ENCODE measurements around the gene AGBL1.

AGBL1 gene

DNA sequence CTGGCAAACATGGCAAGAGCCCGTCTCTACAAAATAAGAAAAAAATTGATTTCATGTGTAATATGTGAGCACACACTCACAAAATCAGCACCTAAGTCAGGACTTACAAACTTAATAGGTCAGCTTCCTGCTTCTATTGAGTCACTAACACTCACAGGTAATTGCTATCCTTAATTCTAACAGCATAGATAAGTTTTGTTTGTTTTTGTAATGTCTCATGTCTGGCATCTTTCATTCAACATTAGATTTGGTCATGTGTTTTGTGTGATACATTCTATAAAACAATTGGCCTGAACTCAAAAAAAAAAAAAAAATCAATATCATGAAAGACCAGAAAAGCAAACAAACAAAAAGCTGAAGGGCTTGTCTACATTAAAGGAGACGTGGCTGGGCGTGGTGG lies 564.7 kb downstream of the AGBL1 start:
- TF ChIP-seq, protein P1, sequence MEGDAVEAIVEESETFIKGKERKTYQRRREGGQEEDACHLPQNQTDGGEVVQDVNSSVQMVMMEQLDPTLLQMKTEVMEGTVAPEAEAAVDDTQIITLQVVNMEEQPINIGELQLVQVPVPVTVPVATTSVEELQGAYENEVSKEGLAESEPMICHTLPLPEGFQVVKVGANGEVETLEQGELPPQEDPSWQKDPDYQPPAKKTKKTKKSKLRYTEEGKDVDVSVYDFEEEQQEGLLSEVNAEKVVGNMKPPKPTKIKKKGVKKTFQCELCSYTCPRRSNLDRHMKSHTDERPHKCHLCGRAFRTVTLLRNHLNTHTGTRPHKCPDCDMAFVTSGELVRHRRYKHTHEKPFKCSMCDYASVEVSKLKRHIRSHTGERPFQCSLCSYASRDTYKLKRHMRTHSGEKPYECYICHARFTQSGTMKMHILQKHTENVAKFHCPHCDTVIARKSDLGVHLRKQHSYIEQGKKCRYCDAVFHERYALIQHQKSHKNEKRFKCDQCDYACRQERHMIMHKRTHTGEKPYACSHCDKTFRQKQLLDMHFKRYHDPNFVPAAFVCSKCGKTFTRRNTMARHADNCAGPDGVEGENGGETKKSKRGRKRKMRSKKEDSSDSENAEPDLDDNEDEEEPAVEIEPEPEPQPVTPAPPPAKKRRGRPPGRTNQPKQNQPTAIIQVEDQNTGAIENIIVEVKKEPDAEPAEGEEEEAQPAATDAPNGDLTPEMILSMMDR (conservative IDR thresholded peaks at IDR 0.05; ENCODE audit: control insufficient read depth, insufficient read depth, low read depth, low read length) = no peak
- no peak for DNase-seq (ENCODE audit: low read depth)
- no peak overlapping the region for H3K4me3 ChIP-seq (ENCODE audit: control insufficient read depth, low read depth, low read length)

DNA sequence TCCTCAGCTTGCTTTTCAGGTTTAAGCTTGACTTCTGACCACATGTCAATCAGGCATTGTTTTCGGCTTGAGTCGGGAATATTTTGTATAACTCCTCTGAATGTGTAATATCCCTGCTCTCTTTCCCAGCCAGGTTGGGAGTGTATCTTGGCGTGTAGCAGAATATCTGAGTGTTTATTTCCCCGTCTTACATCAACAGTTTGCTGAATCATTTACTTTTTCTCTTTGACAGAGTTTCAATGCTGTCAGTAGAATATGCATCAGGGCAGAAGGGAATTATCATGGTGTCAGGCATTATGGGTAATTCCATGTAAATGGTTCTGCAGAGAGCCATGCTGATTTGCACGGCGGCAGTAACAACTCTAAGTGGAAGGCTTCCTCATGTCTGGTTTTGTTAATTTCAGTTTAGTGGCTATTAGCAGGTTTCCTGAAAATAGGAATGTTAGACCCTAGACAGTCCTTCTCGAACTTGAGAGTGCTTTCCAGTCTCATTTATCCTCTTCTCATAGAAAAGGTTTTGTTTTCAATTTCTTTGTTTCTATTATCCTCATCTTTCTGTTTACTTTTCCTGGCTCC lies 566.3 kb downstream of the AGBL1 start:
- DNase-seq (ENCODE audit: low read depth) = no peak
- TF ChIP-seq, protein P1 (conservative IDR thresholded peaks at IDR 0.05; ENCODE audit: control insufficient read depth, insufficient read depth, low read depth, low read length) = no peak
- no peak overlapping the region for H3K4me3 ChIP-seq (ENCODE audit: control insufficient read depth, low read depth, low read length)

DNA sequence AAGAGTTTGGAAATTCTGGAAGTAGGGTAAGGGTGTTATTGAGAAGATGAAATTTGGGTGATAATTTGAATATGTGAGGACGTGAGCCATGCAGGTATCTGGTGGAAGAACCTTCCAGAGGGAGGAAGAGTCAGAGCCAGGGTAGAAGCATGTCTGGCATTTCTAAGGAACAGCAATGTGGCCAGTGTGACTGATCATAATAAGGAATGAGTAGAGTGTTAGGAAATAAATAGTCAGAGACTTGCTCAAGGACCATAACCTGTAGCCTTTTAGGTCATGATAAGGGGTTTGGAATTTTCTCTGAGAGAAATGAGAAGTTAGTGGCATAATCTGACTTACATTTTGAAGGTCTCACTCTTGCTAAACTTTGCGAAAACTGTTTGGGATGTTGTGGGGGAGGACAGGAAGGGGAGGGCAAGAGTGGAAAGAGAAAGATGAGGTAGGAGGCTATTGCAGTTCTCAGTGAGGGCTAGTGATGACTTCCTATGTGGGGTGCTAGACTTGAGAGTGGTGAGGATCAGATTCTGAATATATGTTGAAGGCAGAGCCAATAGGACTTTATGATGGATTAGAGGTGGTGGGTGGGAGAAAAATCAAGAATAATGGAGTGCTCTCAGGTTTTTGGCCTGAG lies 568.3 kb downstream of the AGBL1 start:
- no peak for DNase-seq (ENCODE audit: low read depth)
- H3K4me3 ChIP-seq (ENCODE audit: control insufficient read depth, low read depth, low read length) = no peak overlapping the region
- TF ChIP-seq, protein P1 (conservative IDR thresholded peaks at IDR 0.05; ENCODE audit: control insufficient read depth, insufficient read depth, low read depth, low read length) = no peak

DNA sequence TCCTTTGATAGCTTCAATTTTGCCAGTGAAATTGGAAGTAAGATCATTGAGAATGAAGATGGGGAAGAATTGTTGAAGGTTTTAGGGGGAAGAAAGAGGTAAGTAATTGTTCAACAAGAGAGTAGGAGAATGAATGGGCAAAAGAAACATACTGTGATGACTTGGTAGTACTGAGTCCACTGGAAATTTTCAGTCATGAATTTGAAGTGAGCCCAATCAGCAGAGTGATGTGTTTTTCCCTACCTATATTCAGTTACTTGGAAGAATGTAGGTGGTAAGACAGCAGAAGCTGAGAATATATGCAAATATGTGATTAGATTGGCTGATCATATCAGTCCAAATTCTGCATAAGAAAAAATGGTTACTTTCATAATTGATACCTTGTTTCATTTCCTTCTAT lies 569.6 kb downstream of the AGBL1 start:
- no peak for DNase-seq (ENCODE audit: low read depth)
- TF ChIP-seq, protein P1 (conservative IDR thresholded peaks at IDR 0.05; ENCODE audit: control insufficient read depth, insufficient read depth, low read depth, low read length) = no peak

DNA sequence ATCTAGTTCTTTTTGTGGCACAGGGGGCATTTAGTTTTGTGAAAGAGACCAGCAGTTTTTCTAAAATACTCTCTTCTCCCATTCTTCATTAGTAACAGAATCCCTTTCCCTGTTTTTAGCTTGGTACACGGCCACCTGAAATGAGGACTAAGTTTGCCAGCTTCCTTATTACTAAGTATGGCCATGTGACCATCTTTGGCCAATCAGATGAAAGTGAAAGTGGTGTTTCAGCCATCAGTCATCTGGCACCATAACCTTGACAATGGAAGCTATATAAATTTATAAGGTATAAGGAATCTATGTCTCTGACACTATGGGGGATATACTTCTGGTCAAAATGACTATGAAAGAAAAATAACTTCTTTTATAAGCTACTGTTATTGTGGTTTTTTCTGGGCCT lies 570.4 kb downstream of the AGBL1 start:
- TF ChIP-seq, protein P1 (conservative IDR thresholded peaks at IDR 0.05; ENCODE audit: control insufficient read depth, insufficient read depth, low read depth, low read length) = no peak
- DNase-seq (ENCODE audit: low read depth) = no peak
- no peak overlapping the region for H3K4me3 ChIP-seq (ENCODE audit: control insufficient read depth, low read depth, low read length)

More for the DNA sequence above, 569.6 kb downstream of the AGBL1 start:
- H3K4me3 ChIP-seq (ENCODE audit: control insufficient read depth, low read depth, low read length) = no peak overlapping the region

DNA sequence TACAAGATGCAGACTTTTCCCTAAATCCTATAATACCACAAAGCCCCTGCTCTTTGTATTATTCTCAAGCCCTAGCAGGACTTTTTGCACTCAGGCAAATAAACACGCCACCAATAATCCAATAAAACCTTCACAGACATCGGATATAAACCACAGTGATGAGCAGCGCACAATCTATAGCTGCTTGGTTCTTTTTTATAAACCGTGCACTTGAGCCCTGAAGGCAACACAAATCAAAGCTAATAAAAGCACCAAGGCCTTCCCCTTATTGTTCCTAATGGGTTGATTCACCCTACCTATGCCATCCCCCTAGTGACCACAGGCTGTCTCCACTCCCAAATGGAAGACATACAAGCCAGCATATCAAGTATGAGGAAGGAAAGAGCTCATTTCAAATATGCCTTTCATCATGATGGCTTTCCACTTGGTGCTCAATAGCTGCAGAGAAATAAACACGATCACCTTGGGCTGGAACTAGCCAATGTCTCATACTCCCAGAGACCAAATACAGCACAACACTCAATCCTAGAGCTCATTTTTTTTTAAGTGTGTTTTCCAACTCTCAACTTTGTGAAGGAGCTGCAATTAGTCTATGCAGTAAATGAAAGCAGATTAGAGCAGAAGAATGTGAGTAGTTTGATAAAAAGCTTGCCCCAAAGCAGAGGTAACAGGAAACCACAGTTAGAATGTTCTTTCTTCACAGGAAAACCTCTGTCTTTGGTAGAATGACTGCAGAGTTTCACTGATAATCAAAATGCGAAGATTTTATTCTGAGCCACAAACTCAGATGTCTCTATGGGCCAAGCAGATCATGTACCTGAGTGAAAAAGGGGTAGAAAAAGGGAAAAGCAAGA lies 573.9 kb downstream of the AGBL1 start:
- TF ChIP-seq, protein P1 (conservative IDR thresholded peaks at IDR 0.05; ENCODE audit: control insufficient read depth, insufficient read depth, low read depth, low read length) = no peak
- H3K4me3 ChIP-seq (ENCODE audit: control insufficient read depth, low read depth, low read length) = no peak overlapping the region
- no peak for DNase-seq (ENCODE audit: low read depth)

Measured in fibroblast of mammary gland (primary cell).